Pancreas (tissue), 10 donors: Measurements from ENCODE around the gene GRIN2A. TPM values are rescaled to one million over a fixed set of nuclear protein-coding genes. Genes with fewer than 3 reads are reported as not detected.

Experiments
- ATAC-seq, 4 donors: fragments of 200-7000 bp; cut with Tn5 transposase; one replicate each; pipeline versions ENCODE4 v1.8.0 to v1.9.1; 2020; ENCODE audit warnings: mild to moderate bottlenecking in 4 of 4, moderate library complexity in 4 of 4
- DNase-seq, 6 donors: peaks; one replicate each; pipeline ENCODE4 v3.0.0-alpha.2; 2020
- FAIRE-seq: peaks from 2 replicates; lab custom pipeline; 2012; peaks lifted over from hg19 to GRCh38; lab: Jason Lieb, UNC
- H3K27ac ChIP-seq, 4 donors: fragments of 200-600 bp; sonication (generic); 1 replicate in 3 of 4; 2 replicates in 1 of 4; pipeline versions ENCODE4 v1.5.0 to v1.8.0; 2020
- H3K27me3 ChIP-seq, 4 donors: fragments of 200-600 bp; one replicate each; pipeline ENCODE4 v1.8.0; 2021
- H3K36me3 ChIP-seq, 3 donors: fragments of 200-600 bp; sonication (generic) in 1 of 3; one replicate each; pipeline versions ENCODE4 v1.5.0 to v1.8.0; 2020 to 2021
- H3K4me1 ChIP-seq, 3 donors: fragments of 200-600 bp; one replicate each; pipeline ENCODE4 v1.8.0; 2021
- H3K4me3 ChIP-seq, 4 donors: fragments of 200-600 bp; sonication (generic) in 2 of 4; one replicate each; pipeline versions ENCODE4 v1.5.0 to v1.8.0; 2020 to 2021
- H3K9me3 ChIP-seq, 4 donors: fragments of 200-600 bp; one replicate each; pipeline ENCODE4 v1.8.0; 2021
- WGBS, 2 donors: extraction: QIAGEN DNeasy Blood & Tissue Kit; methylation state at CpG; one replicate each; pipeline ENCODE4 v1.1.7; 2013; 5-methylcytosine and 5-hydroxymethylcytosine counted together
- intact Hi-C, 3 donors: fragments of 100-400 bp; cut with DNase I; formaldehyde crosslinking; loops; one replicate each; pipeline versions ENCODE4 v1.11.1 to v1.14.2; 2022
- polyA plus RNA-seq, 2 donors: library from polyadenylated mRNA; stranded (reverse); fragments of 200-250 nt; gene quantifications; one replicate each; pipeline ENCODE4 v1.2.3, GENCODE V29; 2013
- total RNA-seq, 6 donors: library from RNA; stranded (reverse); fragmentation: NEBNext Ultra II Directional in 4 of 6; extraction: Animal tissue kit (Norgen Biotek cat#: 25700) in 4 of 6; gene quantifications; one replicate each; pipeline versions ENCODE4 v1.2.1 to v1.2.4, GENCODE V29; 2021 to 2023
- TF ChIP-seq, protein P1 (sequence below), 4 donors: fragments of 200-600 bp; sonication (generic) in 3 of 4; IDR thresholded peaks; one replicate each; pipeline versions ENCODE4 v1.5.0 to v1.8.0; 2021; ENCODE audit warnings: antibody characterized with exemption in 4 of 4
- donor health status: healthy with polysubstance abuse.
- donor health status: DM: no; HTN: no; CAD: no; lungs with moderate emphysema.
- donor health status: DM: no; HTN: no; CAD: no.
- donor health status: control.
- donor health status: control.
- donor health status: Bipolar disorder and iron deficiency.
- donor health status: DM: yes; HTN: yes; CAD: no.
- donor health status: DM: no; HTN: no; CAD: no.
- donor health status: DM: no; HTN: no; CAD: no.
- donor health status: DM: yes; HTN: yes; CAD: no.

Gene GRIN2A
- total and polyA plus RNA-seq, 8 donors: 0.09 to 2.2 (median 0.32) TPM

DNA sequence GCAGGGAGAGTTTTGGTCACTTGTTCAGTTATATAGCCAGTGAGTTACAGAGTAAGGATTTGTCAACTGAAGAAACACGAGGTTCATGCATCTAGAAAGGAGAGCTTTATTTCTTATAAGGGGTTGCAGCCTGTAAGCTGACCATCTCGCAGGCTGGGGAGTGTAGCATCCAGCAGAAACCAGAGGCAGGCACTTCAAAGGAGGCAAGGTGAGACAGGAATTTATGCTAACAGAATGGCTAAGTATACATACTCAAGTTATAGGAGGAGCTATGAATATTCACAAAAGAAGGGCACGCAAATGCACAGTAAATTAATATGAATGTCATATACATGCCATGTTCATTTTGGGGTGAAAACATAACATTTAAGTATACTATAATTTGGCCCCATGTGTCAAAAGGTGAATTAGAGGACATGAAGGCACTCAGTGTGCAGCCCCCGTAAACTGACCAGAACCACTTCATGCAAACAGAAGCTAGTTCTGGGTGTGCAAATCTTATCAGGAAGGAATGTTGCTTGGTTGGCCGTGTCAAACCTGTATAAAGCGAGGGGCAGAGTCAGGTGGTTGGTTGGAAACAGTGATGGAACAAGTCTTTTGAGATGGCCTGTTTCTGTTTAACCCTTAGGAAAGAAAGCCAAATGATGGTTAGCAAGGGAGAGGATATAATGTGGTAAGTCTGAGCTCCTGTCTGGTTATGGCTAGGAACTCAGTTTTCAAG lies 97.0 kb downstream of the GRIN2A start:
- Histone ChIP-seq H3K36me3 (no peaks in the 10 kb centered on the region), H3K4me1 (peaks cover 6 to 11% (median 11%) of the 10 kb centered on the region in 3 donors), H3K27ac (no peak overlapping the region), H3K4me3 (no peak overlapping the region), H3K9me3 (no peaks in the 10 kb centered on the region), H3K27me3 (peaks cover 0 to 50% (median 3%) of the 10 kb centered on the region in 4 donors)
- TF ChIP-seq, protein P1, sequence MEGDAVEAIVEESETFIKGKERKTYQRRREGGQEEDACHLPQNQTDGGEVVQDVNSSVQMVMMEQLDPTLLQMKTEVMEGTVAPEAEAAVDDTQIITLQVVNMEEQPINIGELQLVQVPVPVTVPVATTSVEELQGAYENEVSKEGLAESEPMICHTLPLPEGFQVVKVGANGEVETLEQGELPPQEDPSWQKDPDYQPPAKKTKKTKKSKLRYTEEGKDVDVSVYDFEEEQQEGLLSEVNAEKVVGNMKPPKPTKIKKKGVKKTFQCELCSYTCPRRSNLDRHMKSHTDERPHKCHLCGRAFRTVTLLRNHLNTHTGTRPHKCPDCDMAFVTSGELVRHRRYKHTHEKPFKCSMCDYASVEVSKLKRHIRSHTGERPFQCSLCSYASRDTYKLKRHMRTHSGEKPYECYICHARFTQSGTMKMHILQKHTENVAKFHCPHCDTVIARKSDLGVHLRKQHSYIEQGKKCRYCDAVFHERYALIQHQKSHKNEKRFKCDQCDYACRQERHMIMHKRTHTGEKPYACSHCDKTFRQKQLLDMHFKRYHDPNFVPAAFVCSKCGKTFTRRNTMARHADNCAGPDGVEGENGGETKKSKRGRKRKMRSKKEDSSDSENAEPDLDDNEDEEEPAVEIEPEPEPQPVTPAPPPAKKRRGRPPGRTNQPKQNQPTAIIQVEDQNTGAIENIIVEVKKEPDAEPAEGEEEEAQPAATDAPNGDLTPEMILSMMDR (IDR thresholded peaks at IDR 0.05): no peak
- 42 to 50% methylated on average over 6 of the region's 6 CpGs for WGBS, 2 donors
- DNase-seq: no peak
- no peak for FAIRE-seq
- no peak for ATAC-seq
- intact Hi-C loops: no loop called here

GRCh38 chr16:10083301-10083700 lies 98.9 kb downstream of the GRIN2A start:
- H3K27ac ChIP-seq: no peak overlapping the region
- DNase-seq: no peak
- H3K27me3 ChIP-seq: peaks cover 0 to 41% (median 3%) of the 10 kb centered on the region in 4 donors
- no peak for FAIRE-seq
- TF ChIP-seq, protein P1 (IDR thresholded peaks at IDR 0.05): no peak
- ATAC-seq: no peak
- H3K9me3 ChIP-seq: no peaks in the 10 kb centered on the region
- no peak overlapping the region for H3K4me3 ChIP-seq
- H3K4me1 ChIP-seq: peaks cover 17 to 26% (median 21%) of the 10 kb centered on the region in 3 donors
- intact Hi-C loops: no loop called here
- no peaks in the 10 kb centered on the region for H3K36me3 ChIP-seq
- WGBS, 2 donors: 49 to 51% methylated on average over 5 of the region's 5 CpGs

GRCh38 chr16:10081201-10081940 lies 100.9 kb downstream of the GRIN2A start:
- 89 to 95% methylated on average over 1 of the region's 1 CpG for WGBS, 2 donors
- peaks cover 0 to 35% (median 5%) of the 10 kb centered on the region in 4 donors for H3K27me3 ChIP-seq
- peak overlapping the region in 1 of 4 donors; percentile 32 for H3K27ac ChIP-seq

GRCh38 chr16:10080051-10080772 lies 102.0 kb downstream of the GRIN2A start:
- peak; percentile 92 to 97 (median 96) for ATAC-seq
- H3K9me3 ChIP-seq: no peaks in the 10 kb centered on the region
- peaks cover 0 to 34% (median 5%) of the 10 kb centered on the region in 4 donors for H3K27me3 ChIP-seq
- peak; percentile 41 to 73 (median 60) for DNase-seq
- intact Hi-C loops: no loop called here
- no peak for FAIRE-seq
- H3K36me3 ChIP-seq: no peaks in the 10 kb centered on the region
- H3K4me3 ChIP-seq: no peak overlapping the region
- WGBS, 2 donors: 1 to 4% methylated on average over 9 of the region's 9 CpGs
- peak overlapping the region in 2 of 4 donors; percentile 32 to 50 for H3K27ac ChIP-seq
- H3K4me1 ChIP-seq: peaks cover 17 to 26% (median 21%) of the 10 kb centered on the region in 3 donors
- TF ChIP-seq, protein P1 (IDR thresholded peaks at IDR 0.05): no peak

More at GRCh38 chr16:10081201-10081940, 100.9 kb downstream of the GRIN2A start:
- intact Hi-C loops: no loop called here
- Histone ChIP-seq H3K36me3 (no peaks in the 10 kb centered on the region), H3K4me3 (no peak overlapping the region), H3K9me3 (no peaks in the 10 kb centered on the region), H3K4me1 (peaks cover 17 to 26% (median 21%) of the 10 kb centered on the region in 3 donors)
- TF ChIP-seq, protein P1 (IDR thresholded peaks at IDR 0.05): no peak
- no peak for FAIRE-seq
- peak in 1 of 4 donors; percentile 5 for ATAC-seq
- DNase-seq: no peak
